Measurements from ENCODE around the gene PRKAG2.

DNA sequence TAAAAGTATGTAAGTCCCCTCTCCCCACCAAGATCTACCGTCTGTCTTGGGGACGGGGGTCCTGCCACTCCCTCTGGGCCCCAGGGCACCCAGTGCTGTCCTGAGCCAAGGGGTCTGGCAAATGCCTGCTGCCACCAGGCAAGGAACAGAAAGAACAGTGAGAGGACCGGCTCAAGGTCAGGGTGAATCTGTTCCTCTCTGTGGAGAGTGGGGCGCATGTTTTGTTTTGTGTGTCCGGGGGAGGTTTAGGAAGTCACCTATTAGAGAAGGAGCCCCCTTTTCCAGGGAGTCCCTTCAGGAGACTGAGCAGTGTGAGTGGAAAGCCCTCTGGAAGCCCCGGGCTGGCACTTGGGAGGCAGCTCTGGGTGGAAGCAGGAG is 198.7 kb downstream of the PRKAG2 start:
- no peak for TF ChIP-seq POLR2A (IDR thresholded peaks at IDR 0.05)
- TF ChIP-seq, protein P1, sequence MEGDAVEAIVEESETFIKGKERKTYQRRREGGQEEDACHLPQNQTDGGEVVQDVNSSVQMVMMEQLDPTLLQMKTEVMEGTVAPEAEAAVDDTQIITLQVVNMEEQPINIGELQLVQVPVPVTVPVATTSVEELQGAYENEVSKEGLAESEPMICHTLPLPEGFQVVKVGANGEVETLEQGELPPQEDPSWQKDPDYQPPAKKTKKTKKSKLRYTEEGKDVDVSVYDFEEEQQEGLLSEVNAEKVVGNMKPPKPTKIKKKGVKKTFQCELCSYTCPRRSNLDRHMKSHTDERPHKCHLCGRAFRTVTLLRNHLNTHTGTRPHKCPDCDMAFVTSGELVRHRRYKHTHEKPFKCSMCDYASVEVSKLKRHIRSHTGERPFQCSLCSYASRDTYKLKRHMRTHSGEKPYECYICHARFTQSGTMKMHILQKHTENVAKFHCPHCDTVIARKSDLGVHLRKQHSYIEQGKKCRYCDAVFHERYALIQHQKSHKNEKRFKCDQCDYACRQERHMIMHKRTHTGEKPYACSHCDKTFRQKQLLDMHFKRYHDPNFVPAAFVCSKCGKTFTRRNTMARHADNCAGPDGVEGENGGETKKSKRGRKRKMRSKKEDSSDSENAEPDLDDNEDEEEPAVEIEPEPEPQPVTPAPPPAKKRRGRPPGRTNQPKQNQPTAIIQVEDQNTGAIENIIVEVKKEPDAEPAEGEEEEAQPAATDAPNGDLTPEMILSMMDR (IDR thresholded peaks at IDR 0.05) = no peak
